Putamen (tissue), 1 donor: ENCODE measurements around the gene MRTFA.
"Not testable (repeated sequence)": the region's sequence is repeated elsewhere in the genome, so short reads cannot be mapped to it uniquely, and the experiment has no call there.

Experiments used
- DNase-seq: peaks from one replicate; pipeline ENCODE4 v3.0.0-alpha.2; 2016; ENCODE audit warnings: low spot score

Gene MRTFA

GRCh38 chr22:40595497-40596234 is 40.9 kb downstream of the MRTFA start:
- no peak for DNase-seq

GRCh38 chr22:40594924-40595323 is 41.6 kb downstream of the MRTFA start:
- no peak for DNase-seq

GRCh38 chr22:40594346-40594745 is 42.2 kb downstream of the MRTFA start:
- no peak for DNase-seq

GRCh38 chr22:40593460-40594273 is 42.9 kb downstream of the MRTFA start:
- DNase-seq = no peak

GRCh38 chr22:40592352-40593113 is 44.0 kb downstream of the MRTFA start:
- DNase-seq = no peak

GRCh38 chr22:40588726-40589125 is 47.8 kb downstream of the MRTFA start:
- DNase-seq = no peak

GRCh38 chr22:40586781-40587180 is 49.7 kb downstream of the MRTFA start:
- DNase-seq = no peak

- no peak for DNase-seq
These were observed 51.2 kb downstream of the MRTFA start for GRCh38 chr22:40585310-40585751.

GRCh38 chr22:40584766-40585165 is 51.8 kb downstream of the MRTFA start:
- DNase-seq = not testable (repeated sequence)

- DNase-seq = no peak
These were observed 53.3 kb downstream of the MRTFA start for GRCh38 chr22:40583053-40583741.

- no peak for DNase-seq
These were observed 54.5 kb downstream of the MRTFA start for GRCh38 chr22:40582063-40582462.

GRCh38 chr22:40580631-40581030 is 55.9 kb downstream of the MRTFA start:
- no peak for DNase-seq

- no peak for DNase-seq
These were observed 58.3 kb downstream of the MRTFA start for GRCh38 chr22:40578171-40578570.

- DNase-seq = no peak
These were observed 63.5 kb downstream of the MRTFA start for GRCh38 chr22:40572976-40573375.

- DNase-seq = no peak
These were observed 64.6 kb downstream of the MRTFA start for GRCh38 chr22:40571887-40572286.

- DNase-seq = peak; percentile 63
These were observed 68.7 kb downstream of the MRTFA start for GRCh38 chr22:40567626-40568328.

- no peak for DNase-seq
These were observed 69.4 kb downstream of the MRTFA start for GRCh38 chr22:40567106-40567505.

GRCh38 chr22:40560994-40561515 is 75.5 kb downstream of the MRTFA start:
- no peak for DNase-seq

- no peak for DNase-seq
These were observed 76.0 kb downstream of the MRTFA start for GRCh38 chr22:40560551-40560950.

- no peak for DNase-seq
These were observed 78.5 kb downstream of the MRTFA start for GRCh38 chr22:40557972-40558371.

GRCh38 chr22:40556641-40557040 is 79.9 kb downstream of the MRTFA start:
- no peak for DNase-seq
